ENCODE measurements around the gene JAG1. TPM values are rescaled to one million over a fixed set of nuclear protein-coding genes. Genes with fewer than 3 reads are reported as not detected.
A peak's percentile ranks its signal among the peaks of the same experiment; 100 is the strongest.

JAG1 gene
- total RNA-seq, 6 donors from 2014 or later, result 37.7 to 57.4 (median 47.0) TPM

GRCh38 chr20:10658051-10658823 lies 15.6 kb downstream of the JAG1 start:
- Histone ChIP-seq H3K36me3 (peaks cover 3 to 78% (median 36%) of the 10 kb centered on the region in 4 donors), H3K4me3 (no peak overlapping the region), H3K4me1 (peaks cover 24 to 61% (median 42%) of the 10 kb centered on the region in 4 donors), H3K27ac (peak overlapping the region in 2 of 4 donors; percentile 18 to 36), H3K9me3 (no peaks in the 10 kb centered on the region), H3K27me3 (no peaks in the 10 kb centered on the region)
- no peak for DNase-seq
- TF ChIP-seq CTCF (IDR thresholded peaks at IDR 0.05) (no peak), EP300 (IDR thresholded peaks at IDR 0.05) (no peak), POLR2A (IDR thresholded peaks at IDR 0.05) (no peak), POLR2AphosphoS5 (IDR thresholded peaks at IDR 0.05) (no peak)
- WGBS, 2 donors, result 92 to 97% methylated on average over 11 to 13 of the region's 13 CpGs
- ATAC-seq (ENCODE audit: low FRiP score in 2 of 2), result no peak

GRCh38 chr20:10657453-10657852 lies 16.3 kb downstream of the JAG1 start:
- Histone ChIP-seq H3K36me3 (peaks cover 0 to 74% (median 30%) of the 10 kb centered on the region in 4 donors), H3K4me3 (no peak overlapping the region), H3K27ac (peak overlapping the region in 1 of 4 donors; percentile 11), H3K4me1 (peaks cover 32 to 60% (median 47%) of the 10 kb centered on the region in 4 donors), H3K9me3 (no peaks in the 10 kb centered on the region), H3K27me3 (no peaks in the 10 kb centered on the region)
- ATAC-seq (ENCODE audit: low FRiP score in 2 of 2) (no peak), DNase-seq (no peak)
- WGBS, 2 donors, result 93 to 96% methylated on average over 1 of the region's 1 CpG
- TF ChIP-seq POLR2A (IDR thresholded peaks at IDR 0.05), result no peak
- no peak for TF ChIP-seq EP300 (IDR thresholded peaks at IDR 0.05)
- TF ChIP-seq POLR2AphosphoS5 (IDR thresholded peaks at IDR 0.05), result no peak
- TF ChIP-seq CTCF (IDR thresholded peaks at IDR 0.05), result no peak

- WGBS, 2 donors, result 78 to 85% methylated on average over 15 of the region's 15 CpGs
- Histone ChIP-seq H3K4me1 (peaks cover 42 to 57% (median 50%) of the 10 kb centered on the region in 4 donors), H3K27me3 (no peaks in the 10 kb centered on the region), H3K4me3 (no peak overlapping the region), H3K9me3 (no peaks in the 10 kb centered on the region), H3K36me3 (peaks cover 3 to 74% (median 33%) of the 10 kb centered on the region in 4 donors), H3K27ac (peak overlapping the region in 2 of 4 donors; percentile 59 to 69)
- no peak for ATAC-seq (ENCODE audit: low FRiP score in 2 of 2)
- TF ChIP-seq EP300 (IDR thresholded peaks at IDR 0.05) (no peak), POLR2A (IDR thresholded peaks at IDR 0.05) (no peak), POLR2AphosphoS5 (IDR thresholded peaks at IDR 0.05) (no peak), CTCF (IDR thresholded peaks at IDR 0.05) (no peak)
- no peak for DNase-seq
These were observed 17.8 kb downstream of the JAG1 start for GRCh38 chr20:10655720-10656669.

- DNase-seq (no peak), ATAC-seq (ENCODE audit: low FRiP score in 2 of 2) (no peak)
- no peak overlapping the region for H3K4me3 ChIP-seq
- WGBS, 2 donors, result 48 to 65% methylated on average over 7 of the region's 7 CpGs
- peaks cover 10 to 74% (median 44%) of the 10 kb centered on the region in 4 donors for H3K36me3 ChIP-seq
- no peaks in the 10 kb centered on the region for H3K9me3 ChIP-seq
- H3K27me3 ChIP-seq, result no peaks in the 10 kb centered on the region
- TF ChIP-seq POLR2AphosphoS5 (IDR thresholded peaks at IDR 0.05) (no peak), POLR2A (IDR thresholded peaks at IDR 0.05) (no peak), EP300 (IDR thresholded peaks at IDR 0.05) (no peak), CTCF (IDR thresholded peaks at IDR 0.05) (no peak)
- H3K4me1 ChIP-seq, result peaks cover 42 to 44% (median 43%) of the 10 kb centered on the region in 4 donors
- H3K27ac ChIP-seq, result peak overlapping the region in 3 of 4 donors; percentile 59 to 69 (median 63)
These were observed 19.2 kb downstream of the JAG1 start for GRCh38 chr20:10654630-10655029.

Data from upper lobe of left lung (tissue), 6 donors.